Measurements from ENCODE around the gene PERM1.

Gene PERM1

DNA sequence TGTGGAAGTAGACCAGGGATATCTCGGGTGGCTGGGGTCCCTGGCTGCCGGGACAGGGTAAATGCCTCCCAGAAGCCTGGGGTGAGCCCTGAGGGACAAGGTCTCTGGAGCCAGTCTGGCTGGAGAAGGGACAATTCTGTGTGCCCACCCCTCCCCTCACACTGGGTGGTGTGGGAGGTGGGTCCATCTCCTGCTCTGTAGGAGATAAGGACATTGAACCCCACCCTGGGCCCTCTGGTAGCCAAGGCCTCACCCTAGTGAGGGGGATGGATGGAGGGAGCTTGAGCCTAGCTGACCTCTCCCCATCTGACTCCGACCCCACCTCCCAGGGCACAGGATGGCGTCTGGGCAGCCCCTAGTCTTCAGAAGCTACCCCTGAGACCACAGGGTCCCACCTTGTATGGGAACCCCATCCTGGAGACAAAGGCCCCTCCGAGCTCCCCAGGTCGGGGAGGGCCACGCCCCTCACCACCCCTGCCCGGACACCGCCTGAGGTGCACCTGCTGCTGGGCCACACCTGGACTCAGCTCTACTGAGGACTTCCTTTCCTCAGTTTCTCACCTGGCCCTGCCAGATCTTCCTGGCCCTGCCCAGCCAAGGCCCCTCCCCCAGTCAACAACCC is 42.4 kb upstream of the PERM1 start:
- Histone ChIP-seq H3K4me1 (ENCODE audit: control insufficient read depth, low read length) (no peaks in the 10 kb centered on the region), H3K4me3 (ENCODE audit: low read length) (no peak overlapping the region), H3K4me2 (ENCODE audit: low read length) (no peak overlapping the region), H3K9me2 (replicated peaks; ENCODE audit: control insufficient read depth, low read length) (no peaks in the 10 kb centered on the region), H3K27me3 (ENCODE audit: control insufficient read depth, low read length) (peaks cover 50% of the 10 kb centered on the region), H3K36me3 (ENCODE audit: control insufficient read depth, low read length) (no peaks in the 10 kb centered on the region), H3K9me3 (ENCODE audit: control insufficient read depth, insufficient read depth, low read length) (no peaks in the 10 kb centered on the region), H3K27ac (ENCODE audit: low read depth, low read length) (no peak overlapping the region), H3K79me2 (ENCODE audit: control insufficient read depth, low read length) (no peaks in the 10 kb centered on the region), H4K20me1 (ENCODE audit: control insufficient read depth, insufficient read depth, low read depth, low read length) (no peaks in the 10 kb centered on the region), H3F3A (ENCODE audit: control insufficient read depth, insufficient read depth) (no peaks in the 10 kb centered on the region)
- TF ChIP-seq, protein P1, sequence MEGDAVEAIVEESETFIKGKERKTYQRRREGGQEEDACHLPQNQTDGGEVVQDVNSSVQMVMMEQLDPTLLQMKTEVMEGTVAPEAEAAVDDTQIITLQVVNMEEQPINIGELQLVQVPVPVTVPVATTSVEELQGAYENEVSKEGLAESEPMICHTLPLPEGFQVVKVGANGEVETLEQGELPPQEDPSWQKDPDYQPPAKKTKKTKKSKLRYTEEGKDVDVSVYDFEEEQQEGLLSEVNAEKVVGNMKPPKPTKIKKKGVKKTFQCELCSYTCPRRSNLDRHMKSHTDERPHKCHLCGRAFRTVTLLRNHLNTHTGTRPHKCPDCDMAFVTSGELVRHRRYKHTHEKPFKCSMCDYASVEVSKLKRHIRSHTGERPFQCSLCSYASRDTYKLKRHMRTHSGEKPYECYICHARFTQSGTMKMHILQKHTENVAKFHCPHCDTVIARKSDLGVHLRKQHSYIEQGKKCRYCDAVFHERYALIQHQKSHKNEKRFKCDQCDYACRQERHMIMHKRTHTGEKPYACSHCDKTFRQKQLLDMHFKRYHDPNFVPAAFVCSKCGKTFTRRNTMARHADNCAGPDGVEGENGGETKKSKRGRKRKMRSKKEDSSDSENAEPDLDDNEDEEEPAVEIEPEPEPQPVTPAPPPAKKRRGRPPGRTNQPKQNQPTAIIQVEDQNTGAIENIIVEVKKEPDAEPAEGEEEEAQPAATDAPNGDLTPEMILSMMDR (IDR thresholded peaks at IDR 0.05; ENCODE audit: low read depth, low read length, poor library complexity, severe bottlenecking): no peak
- TF ChIP-seq EZH2phosphoT487 (IDR thresholded peaks at IDR 0.05; ENCODE audit: borderline replicate concordance, low read length): no peak

DNA sequence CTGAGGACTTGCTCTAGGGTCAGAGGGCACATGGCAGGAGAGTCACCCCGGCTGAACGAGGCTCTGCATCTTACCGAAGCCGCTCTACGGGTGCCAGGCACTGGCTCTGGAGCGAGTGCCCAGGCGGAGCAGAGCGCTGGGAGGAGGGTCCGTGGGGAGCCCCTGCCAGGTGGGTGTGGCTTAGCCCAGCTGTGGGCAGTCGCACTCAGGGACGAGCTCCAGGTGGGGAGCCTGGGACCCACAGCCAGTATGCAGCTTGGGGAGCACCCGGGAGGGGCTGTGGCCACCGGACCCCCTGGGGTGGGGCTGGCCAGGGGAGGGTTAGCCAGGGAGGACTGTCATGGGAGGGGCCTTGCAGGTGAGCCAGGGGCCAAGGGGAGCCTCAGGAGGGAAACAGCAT is 41.8 kb upstream of the PERM1 start:
- no peak overlapping the region for H3K4me2 ChIP-seq (ENCODE audit: low read length)
- H3K79me2 ChIP-seq (ENCODE audit: control insufficient read depth, low read length): no peaks in the 10 kb centered on the region
- H3K4me3 ChIP-seq (ENCODE audit: low read length): no peak overlapping the region
- H4K20me1 ChIP-seq (ENCODE audit: control insufficient read depth, insufficient read depth, low read depth, low read length): no peaks in the 10 kb centered on the region
- H3K4me1 ChIP-seq (ENCODE audit: control insufficient read depth, low read length): no peaks in the 10 kb centered on the region; the same call in 1 of the 2 replicates
- no peak for TF ChIP-seq EZH2phosphoT487 (IDR thresholded peaks at IDR 0.05; ENCODE audit: borderline replicate concordance, low read length)
- no peaks in the 10 kb centered on the region for H3F3A ChIP-seq (ENCODE audit: control insufficient read depth, insufficient read depth)
- no peak overlapping the region for H3K27ac ChIP-seq (ENCODE audit: low read depth, low read length)
- no peaks in the 10 kb centered on the region for H3K9me2 ChIP-seq (replicated peaks; ENCODE audit: control insufficient read depth, low read length)
- no peaks in the 10 kb centered on the region for H3K9me3 ChIP-seq (ENCODE audit: control insufficient read depth, insufficient read depth, low read length)
- peaks cover 50% of the 10 kb centered on the region for H3K27me3 ChIP-seq (ENCODE audit: control insufficient read depth, low read length)
- H3K36me3 ChIP-seq (ENCODE audit: control insufficient read depth, low read length): no peaks in the 10 kb centered on the region

DNA sequence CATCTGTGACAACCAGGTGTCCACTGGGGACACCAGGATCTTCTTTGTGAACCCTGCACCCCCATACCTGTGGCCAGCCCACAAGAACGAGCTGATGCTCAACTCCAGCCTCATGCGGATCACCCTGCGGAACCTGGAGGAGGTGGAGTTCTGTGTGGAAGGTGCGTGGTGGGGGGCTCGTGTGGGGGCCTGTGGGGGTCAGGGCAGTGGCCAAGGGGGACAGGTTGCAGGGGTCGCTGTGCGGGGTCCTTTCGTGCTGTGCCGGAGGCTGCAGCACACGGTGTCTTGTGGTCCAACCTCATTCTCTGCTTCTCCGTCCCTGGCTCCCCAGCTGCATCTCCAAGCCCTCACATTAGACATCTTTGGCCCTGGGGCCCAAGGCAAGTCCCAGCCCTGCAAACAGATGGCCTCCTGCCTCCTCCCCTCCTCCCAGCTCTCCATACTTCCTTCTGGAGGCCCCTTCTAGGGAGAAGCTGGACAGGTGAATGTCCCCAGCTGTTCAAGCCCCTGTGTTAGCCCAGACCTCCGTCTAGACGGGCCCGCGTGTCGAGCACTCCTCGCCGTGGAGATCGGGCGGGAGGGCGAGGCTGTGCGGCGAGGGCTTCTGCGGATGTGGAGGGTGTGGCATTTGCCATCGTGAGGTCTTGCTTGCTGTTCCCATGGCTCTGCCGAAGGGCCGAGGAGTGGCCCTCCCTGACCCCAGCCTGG is 40.6 kb upstream of the PERM1 start:
- Histone ChIP-seq H3K4me2 (ENCODE audit: low read length) (no peak overlapping the region), H3F3A (ENCODE audit: control insufficient read depth, insufficient read depth) (no peaks in the 10 kb centered on the region), H3K4me1 (ENCODE audit: control insufficient read depth, low read length) (no peaks in the 10 kb centered on the region; the same call in 1 of the 2 replicates), H3K9me2 (replicated peaks; ENCODE audit: control insufficient read depth, low read length) (no peaks in the 10 kb centered on the region), H3K79me2 (ENCODE audit: control insufficient read depth, low read length) (no peaks in the 10 kb centered on the region), H4K20me1 (ENCODE audit: control insufficient read depth, insufficient read depth, low read depth, low read length) (no peaks in the 10 kb centered on the region), H3K27ac (ENCODE audit: low read depth, low read length) (no peak overlapping the region), H3K27me3 (ENCODE audit: control insufficient read depth, low read length) (peaks cover 46% of the 10 kb centered on the region), H3K4me3 (ENCODE audit: low read length) (no peak overlapping the region), H3K9me3 (ENCODE audit: control insufficient read depth, insufficient read depth, low read length) (no peaks in the 10 kb centered on the region), H3K36me3 (ENCODE audit: control insufficient read depth, low read length) (no peaks in the 10 kb centered on the region)
- no peak for TF ChIP-seq EZH2phosphoT487 (IDR thresholded peaks at IDR 0.05; ENCODE audit: borderline replicate concordance, low read length)
- TF ChIP-seq, protein P1 (IDR thresholded peaks at IDR 0.05; ENCODE audit: low read depth, low read length, poor library complexity, severe bottlenecking): no peak

DNA sequence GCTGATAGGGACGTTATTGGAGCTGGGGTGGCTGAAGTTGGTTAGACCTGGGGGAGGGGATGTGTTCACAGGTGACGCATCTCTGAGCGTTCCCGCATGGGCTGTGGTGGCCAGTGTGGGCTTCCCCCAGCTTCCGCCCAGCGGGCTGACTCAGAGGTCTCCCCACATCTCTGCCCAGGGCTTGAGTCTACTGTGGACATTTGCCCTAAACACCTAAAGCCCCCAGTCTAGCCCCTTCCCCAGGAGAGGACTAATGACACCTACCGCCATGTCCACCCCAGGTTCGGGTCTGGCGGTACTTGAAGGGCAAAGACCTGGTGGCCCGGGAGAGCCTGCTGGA is 40.0 kb upstream of the PERM1 start:
- no peaks in the 10 kb centered on the region for H3F3A ChIP-seq (ENCODE audit: control insufficient read depth, insufficient read depth)
- no peak overlapping the region for H3K27ac ChIP-seq (ENCODE audit: low read depth, low read length)
- no peaks in the 10 kb centered on the region for H3K9me2 ChIP-seq (replicated peaks; ENCODE audit: control insufficient read depth, low read length)
- H3K36me3 ChIP-seq (ENCODE audit: control insufficient read depth, low read length): no peaks in the 10 kb centered on the region
- no peaks in the 10 kb centered on the region for H3K79me2 ChIP-seq (ENCODE audit: control insufficient read depth, low read length)
- no peak overlapping the region for H3K4me2 ChIP-seq (ENCODE audit: low read length)
- H3K4me1 ChIP-seq (ENCODE audit: control insufficient read depth, low read length): no peaks in the 10 kb centered on the region; the same call in 1 of the 2 replicates
- no peaks in the 10 kb centered on the region for H3K9me3 ChIP-seq (ENCODE audit: control insufficient read depth, insufficient read depth, low read length)
- H3K27me3 ChIP-seq (ENCODE audit: control insufficient read depth, low read length): peaks cover 42% of the 10 kb centered on the region
- no peak for TF ChIP-seq EZH2phosphoT487 (IDR thresholded peaks at IDR 0.05; ENCODE audit: borderline replicate concordance, low read length)
- TF ChIP-seq, protein P1 (IDR thresholded peaks at IDR 0.05; ENCODE audit: low read depth, low read length, poor library complexity, severe bottlenecking): no peak
- no peaks in the 10 kb centered on the region for H4K20me1 ChIP-seq (ENCODE audit: control insufficient read depth, insufficient read depth, low read depth, low read length)
- H3K4me3 ChIP-seq (ENCODE audit: low read length): no peak overlapping the region

Data from DOHH2 (cell line).